ENCODE measurements around the gene LCN12.

LCN12 gene

GRCh38 chr9:136947028-136947891, 4.8 kb upstream of the LCN12 start:
- Mint-ChIP-seq H3K4me3 (no peak overlapping the region), H3K36me3 (peaks cover 2% of the 10 kb centered on the region), H3K9me3 (no peaks in the 10 kb centered on the region), H3K27me3 (no peaks in the 10 kb centered on the region), H3K27ac (peak overlapping the region; percentile 44), H3K4me1 (peaks cover 27% of the 10 kb centered on the region)
- no peak for ATAC-seq

GRCh38 chr9:136947955-136948510, 4.0 kb upstream of the LCN12 start:
- H3K9me3 Mint-ChIP-seq: no peaks in the 10 kb centered on the region
- H3K27ac Mint-ChIP-seq: peak overlapping the region; percentile 90
- H3K27me3 Mint-ChIP-seq: no peaks in the 10 kb centered on the region
- peaks cover 27% of the 10 kb centered on the region for H3K4me1 Mint-ChIP-seq
- ATAC-seq: no peak
- H3K4me3 Mint-ChIP-seq: no peak overlapping the region
- no peaks in the 10 kb centered on the region for H3K36me3 Mint-ChIP-seq

GRCh38 chr9:136949239-136949816, 2.7 kb upstream of the LCN12 start:
- no peak for ATAC-seq
- Mint-ChIP-seq H3K4me1 (peaks cover 27% of the 10 kb centered on the region), H3K36me3 (no peaks in the 10 kb centered on the region), H3K27ac (peak overlapping the region; percentile 90), H3K4me3 (peak overlapping the region; percentile 85), H3K27me3 (peaks cover 2% of the 10 kb centered on the region), H3K9me3 (no peaks in the 10 kb centered on the region)

- ATAC-seq: peak; percentile 92
- Mint-ChIP-seq H3K27me3 (peaks cover 9% of the 10 kb centered on the region), H3K36me3 (no peaks in the 10 kb centered on the region), H3K9me3 (no peaks in the 10 kb centered on the region), H3K4me1 (peaks cover 21% of the 10 kb centered on the region), H3K4me3 (peak overlapping the region; percentile 85), H3K27ac (peak overlapping the region; percentile 90)
Measured at GRCh38 chr9:136949817-136950655, 2.0 kb upstream of the LCN12 start.

GRCh38 chr9:136950656-136951276, 1.3 kb upstream of the LCN12 start:
- Mint-ChIP-seq H3K4me3 (peak overlapping the region; percentile 83), H3K4me1 (peaks cover 20% of the 10 kb centered on the region), H3K9me3 (no peaks in the 10 kb centered on the region), H3K36me3 (no peaks in the 10 kb centered on the region), H3K27me3 (peaks cover 16% of the 10 kb centered on the region), H3K27ac (peak overlapping the region; percentile 90)
- no peak for ATAC-seq

- peaks cover 6% of the 10 kb centered on the region for H3K36me3 Mint-ChIP-seq
- H3K9me3 Mint-ChIP-seq: peaks cover 5% of the 10 kb centered on the region
- no peak for ATAC-seq
- peaks cover 14% of the 10 kb centered on the region for H3K4me1 Mint-ChIP-seq
- H3K27me3 Mint-ChIP-seq: peaks cover 29% of the 10 kb centered on the region
- no peak overlapping the region for H3K27ac Mint-ChIP-seq
- H3K4me3 Mint-ChIP-seq: no peak overlapping the region
Measured at GRCh38 chr9:136952321-136952850, 313 bp downstream of the LCN12 start.

GRCh38 chr9:136952876-136953770, 1.1 kb downstream of the LCN12 start:
- no peak for ATAC-seq
- peaks cover 5% of the 10 kb centered on the region for H3K9me3 Mint-ChIP-seq
- H3K27ac Mint-ChIP-seq: no peak overlapping the region
- H3K4me3 Mint-ChIP-seq: no peak overlapping the region
- peaks cover 29% of the 10 kb centered on the region for H3K27me3 Mint-ChIP-seq
- H3K36me3 Mint-ChIP-seq: peaks cover 6% of the 10 kb centered on the region
- peaks cover 14% of the 10 kb centered on the region for H3K4me1 Mint-ChIP-seq

GRCh38 chr9:136953771-136954269, 1.7 kb downstream of the LCN12 start:
- H3K27ac Mint-ChIP-seq: no peak overlapping the region
- peaks cover 6% of the 10 kb centered on the region for H3K36me3 Mint-ChIP-seq
- peaks cover 5% of the 10 kb centered on the region for H3K9me3 Mint-ChIP-seq
- no peak for ATAC-seq
- no peak overlapping the region for H3K4me3 Mint-ChIP-seq
- H3K27me3 Mint-ChIP-seq: peaks cover 36% of the 10 kb centered on the region
- peaks cover 14% of the 10 kb centered on the region for H3K4me1 Mint-ChIP-seq

- H3K4me1 Mint-ChIP-seq: peaks cover 10% of the 10 kb centered on the region
- peaks cover 42% of the 10 kb centered on the region for H3K27me3 Mint-ChIP-seq
- peaks cover 6% of the 10 kb centered on the region for H3K36me3 Mint-ChIP-seq
- no peak overlapping the region for H3K4me3 Mint-ChIP-seq
- ATAC-seq: no peak
- H3K9me3 Mint-ChIP-seq: peaks cover 5% of the 10 kb centered on the region
- no peak overlapping the region for H3K27ac Mint-ChIP-seq
Measured at GRCh38 chr9:136954270-136955083, 2.4 kb downstream of the LCN12 start.

GRCh38 chr9:136955202-136955942, 3.3 kb downstream of the LCN12 start:
- no peak overlapping the region for H3K27ac Mint-ChIP-seq
- peaks cover 6% of the 10 kb centered on the region for H3K36me3 Mint-ChIP-seq
- no peak overlapping the region for H3K4me3 Mint-ChIP-seq
- H3K9me3 Mint-ChIP-seq: peaks cover 5% of the 10 kb centered on the region
- ATAC-seq: no peak
- peaks cover 2% of the 10 kb centered on the region for H3K4me1 Mint-ChIP-seq
- peaks cover 42% of the 10 kb centered on the region for H3K27me3 Mint-ChIP-seq

- no peak for ATAC-seq
- Mint-ChIP-seq H3K4me1 (no peaks in the 10 kb centered on the region), H3K27ac (no peak overlapping the region), H3K4me3 (no peak overlapping the region), H3K9me3 (peaks cover 5% of the 10 kb centered on the region), H3K27me3 (peaks cover 42% of the 10 kb centered on the region), H3K36me3 (peaks cover 6% of the 10 kb centered on the region)
Measured at GRCh38 chr9:136955943-136956335, 3.9 kb downstream of the LCN12 start.

GRCh38 chr9:136956604-136957003, 4.5 kb downstream of the LCN12 start:
- H3K4me1 Mint-ChIP-seq: no peaks in the 10 kb centered on the region
- H3K4me3 Mint-ChIP-seq: no peak overlapping the region
- peaks cover 6% of the 10 kb centered on the region for H3K36me3 Mint-ChIP-seq
- peaks cover 5% of the 10 kb centered on the region for H3K9me3 Mint-ChIP-seq
- H3K27ac Mint-ChIP-seq: no peak overlapping the region
- no peak for ATAC-seq
- peaks cover 42% of the 10 kb centered on the region for H3K27me3 Mint-ChIP-seq

Data from stimulated activated memory B cell treated with anti-CD40 and anti-IgM and Interleukin-4, amounts not matched to agents 10 μg/mL and 1 μg/mL and 100 μg/mL, for 72 hours (primary cell).